Prostate gland (tissue), 2 donors: Measurements from ENCODE around the gene SPEN. TPM values are rescaled to one million over a fixed set of nuclear protein-coding genes. Genes with fewer than 3 reads are reported as not detected.

Experiments used
- DNase-seq: peaks from one replicate; pipeline ENCODE4 v3.0.0-alpha.2; 2019; ENCODE audit warnings: low spot score
- H3K27ac ChIP-seq, 2 donors: fragments of 200-600 bp; sonication (generic); 2 replicates each; pipeline ENCODE4 v1.5.1; 2017 to 2019
- H3K27me3 ChIP-seq: fragments of 200-600 bp; sonication (generic); replicated peaks from 2 replicates; pipeline ENCODE4 v1.5.1; 2019; ENCODE audit not compliant: insufficient read depth
- H3K36me3 ChIP-seq, 2 donors: fragments of 200-600 bp; sonication (generic); 1 replicate in 1 of 2; 2 replicates in 1 of 2; pipeline versions ENCODE4 v1.5.1 to v1.8.1; 2017 to 2019
- H3K4me1 ChIP-seq: fragments of 200-600 bp; sonication (generic); replicated peaks from 2 replicates; pipeline ENCODE4 v1.5.1; 2019
- H3K4me3 ChIP-seq, 2 donors: fragments of 200-600 bp; sonication (generic); 2 replicates each; pipeline ENCODE4 v1.5.1; 2017 to 2019
- H3K9me3 ChIP-seq: fragments of 200-600 bp; sonication (generic); 2 replicates; pipeline ENCODE4 v1.5.1; 2017
- POLR2A ChIP-seq: fragments of 450-650 bp; IDR thresholded peaks from one replicate; pipeline ENCODE4 v1.6.1; 2016; ENCODE audit warnings: antibody characterized with exemption, mild to moderate bottlenecking
- POLR2AphosphoS5 ChIP-seq: sonication (generic); formaldehyde crosslinking; IDR thresholded peaks from one replicate; pipeline ENCODE4 v1.6.1; 2017; ENCODE audit warnings: antibody characterized with exemption
- WGBS: methylation state at CpG from one replicate; pipeline ENCODE4 v1.1.5; 2018; 5-methylcytosine and 5-hydroxymethylcytosine counted together
- intact Hi-C: fragments of 100-400 bp; cut with DNase I; formaldehyde crosslinking; loops from one replicate; pipeline ENCODE4 v1.14.2; 2022
- total RNA-seq, 2 donors: library from RNA; depleted of rRNA; stranded (reverse); fragments of >200 nt; gene quantifications; one replicate each; pipeline ENCODE4 v1.1.0, GENCODE V29; 2016
- TF ChIP-seq, protein P1 (sequence below), 4 experiments: fragments of 200-600 bp in 2 of 4; fragments of 450-650 bp in 2 of 4; sonication (generic) in 2 of 4; IDR thresholded peaks; 1 replicate in 3 of 4; 2 replicates in 1 of 4; pipeline ENCODE4 v1.5.1; 2016 to 2019; ENCODE audit warnings: antibody characterized with exemption in 4 of 4, mild to moderate bottlenecking in 2 of 4, moderate library complexity in 2 of 4

Gene SPEN
- total RNA-seq, 2 donors from 2014 or later, result 31.9 to 48.3 TPM

- intact Hi-C loops, result loop anchor here (2.0 to 5.0 kb wide), 3 partner anchors 15 to 102 kb away; no protein-coding TSS in a partner anchor
- Histone ChIP-seq H3K27me3 (no peaks in the 10 kb centered on the region), H3K27ac (peak overlapping the region; percentile 96 to 98), H3K4me1 (no peaks in the 10 kb centered on the region), H3K4me3 (peak overlapping the region; percentile 87 to 93), H3K9me3 (no peaks in the 10 kb centered on the region), H3K36me3 (no peaks in the 10 kb centered on the region)
- TF ChIP-seq, protein P1, sequence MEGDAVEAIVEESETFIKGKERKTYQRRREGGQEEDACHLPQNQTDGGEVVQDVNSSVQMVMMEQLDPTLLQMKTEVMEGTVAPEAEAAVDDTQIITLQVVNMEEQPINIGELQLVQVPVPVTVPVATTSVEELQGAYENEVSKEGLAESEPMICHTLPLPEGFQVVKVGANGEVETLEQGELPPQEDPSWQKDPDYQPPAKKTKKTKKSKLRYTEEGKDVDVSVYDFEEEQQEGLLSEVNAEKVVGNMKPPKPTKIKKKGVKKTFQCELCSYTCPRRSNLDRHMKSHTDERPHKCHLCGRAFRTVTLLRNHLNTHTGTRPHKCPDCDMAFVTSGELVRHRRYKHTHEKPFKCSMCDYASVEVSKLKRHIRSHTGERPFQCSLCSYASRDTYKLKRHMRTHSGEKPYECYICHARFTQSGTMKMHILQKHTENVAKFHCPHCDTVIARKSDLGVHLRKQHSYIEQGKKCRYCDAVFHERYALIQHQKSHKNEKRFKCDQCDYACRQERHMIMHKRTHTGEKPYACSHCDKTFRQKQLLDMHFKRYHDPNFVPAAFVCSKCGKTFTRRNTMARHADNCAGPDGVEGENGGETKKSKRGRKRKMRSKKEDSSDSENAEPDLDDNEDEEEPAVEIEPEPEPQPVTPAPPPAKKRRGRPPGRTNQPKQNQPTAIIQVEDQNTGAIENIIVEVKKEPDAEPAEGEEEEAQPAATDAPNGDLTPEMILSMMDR (IDR thresholded peaks at IDR 0.05), result no peak
- TF ChIP-seq POLR2A (peak; percentile 8), POLR2AphosphoS5 (peak; percentile 11)
- under 1% methylated on average over 16 of the region's 16 CpGs for WGBS
- DNase-seq, result peak; percentile 55
These were observed 2.3 kb downstream of the SPEN start for GRCh38 chr1:15849775-15850324.

GRCh38 chr1:15850471-15851001 is 3.0 kb downstream of the SPEN start:
- no peaks in the 10 kb centered on the region for H3K4me1 ChIP-seq

GRCh38 chr1:15851210-15852035 is 3.9 kb downstream of the SPEN start:
- H3K36me3 ChIP-seq, result no peaks in the 10 kb centered on the region
- no peak overlapping the region for H3K4me3 ChIP-seq
- peak overlapping the region; percentile 96 to 98 for H3K27ac ChIP-seq
- 60% methylated on average over 16 of the region's 16 CpGs for WGBS
- intact Hi-C loops, result no loop called here
- no peaks in the 10 kb centered on the region for H3K9me3 ChIP-seq
- TF ChIP-seq, protein P1 (IDR thresholded peaks at IDR 0.05), result no peak
- TF ChIP-seq POLR2A, result no peak
- no peak for TF ChIP-seq POLR2AphosphoS5
- no peaks in the 10 kb centered on the region for H3K4me1 ChIP-seq
- no peak for DNase-seq
- no peaks in the 10 kb centered on the region for H3K27me3 ChIP-seq

More at GRCh38 chr1:15850471-15851001, 3.0 kb downstream of the SPEN start:
- H3K4me3 ChIP-seq, result peak overlapping the region in 1 of 2 donors; percentile 93
- 13% methylated on average over 2 of the region's 2 CpGs for WGBS
- no peak for DNase-seq
- no peaks in the 10 kb centered on the region for H3K36me3 ChIP-seq
- no peaks in the 10 kb centered on the region for H3K27me3 ChIP-seq
- H3K9me3 ChIP-seq, result no peaks in the 10 kb centered on the region
- intact Hi-C loops, result no loop called here
- TF ChIP-seq, protein P1 (IDR thresholded peaks at IDR 0.05), result no peak
- no peak for TF ChIP-seq POLR2AphosphoS5
- TF ChIP-seq POLR2A, result no peak
- H3K27ac ChIP-seq, result peak overlapping the region; percentile 96 to 98

DNA sequence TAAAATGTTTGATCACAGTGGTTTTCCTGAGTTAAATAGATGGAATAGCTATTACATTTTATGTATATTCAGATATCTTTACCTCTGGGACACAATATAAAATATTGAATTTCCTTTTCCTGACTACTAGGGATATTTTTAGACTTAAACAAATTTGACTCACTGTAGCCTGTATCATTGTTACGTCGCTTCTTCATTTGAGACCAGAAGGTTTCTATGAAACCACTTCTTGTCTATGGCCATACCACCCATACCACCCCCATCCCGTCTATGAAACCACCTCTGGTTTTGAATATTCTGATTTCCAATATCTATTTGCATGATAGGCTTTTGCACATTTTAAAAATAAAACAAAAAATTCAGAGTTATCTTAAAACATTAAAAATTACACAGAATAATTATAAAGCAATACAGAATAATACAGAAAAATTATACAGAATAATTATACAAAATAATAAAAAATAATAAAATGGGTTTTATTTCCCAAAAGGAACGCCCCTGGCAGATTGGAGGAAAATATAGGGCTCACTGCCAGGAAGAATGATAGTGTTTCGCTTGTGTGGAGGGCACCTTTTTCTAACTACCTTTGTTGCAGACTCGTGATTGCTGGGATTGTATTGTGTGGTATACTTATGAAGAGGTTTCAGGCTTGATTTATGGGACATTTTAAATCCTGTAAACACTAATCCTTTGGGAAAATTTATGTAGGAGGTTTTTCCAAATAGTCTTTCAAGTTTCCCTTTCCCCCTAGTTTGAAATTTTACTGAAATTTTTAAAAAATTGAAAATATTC is 4.7 kb downstream of the SPEN start:
- no peaks in the 10 kb centered on the region for H3K27me3 ChIP-seq
- H3K9me3 ChIP-seq, result no peaks in the 10 kb centered on the region
- H3K4me3 ChIP-seq, result no peak overlapping the region
- intact Hi-C loops, result no loop called here
- no peak for DNase-seq
- no peaks in the 10 kb centered on the region for H3K4me1 ChIP-seq
- H3K36me3 ChIP-seq, result no peaks in the 10 kb centered on the region
- no peak for TF ChIP-seq POLR2AphosphoS5
- TF ChIP-seq, protein P1 (IDR thresholded peaks at IDR 0.05), result no peak
- TF ChIP-seq POLR2A, result no peak
- WGBS, result 43% methylated on average over 6 of the region's 6 CpGs
- no peak overlapping the region for H3K27ac ChIP-seq
